Uterus (tissue), 2 donors: ENCODE data around the gene GOLIM4.

Experiments used
- CTCF ChIP-seq, 4 experiments: fragments of 200-600 bp in 2 of 4; fragments of 450-650 bp in 2 of 4; sonication (generic) in 2 of 4; IDR thresholded peaks; one replicate each; pipeline ENCODE4 v1.5.1; 2016 to 2019; ENCODE audit warnings: antibody characterized with exemption in 4 of 4, mild to moderate bottlenecking in 2 of 4, moderate library complexity in 1 of 4
- POLR2A ChIP-seq, 2 donors: fragments of 450-650 bp; IDR thresholded peaks; one replicate each; pipeline ENCODE4 v1.6.1; 2016; ENCODE audit warnings: antibody characterized with exemption in 2 of 2, mild to moderate bottlenecking in 1 of 2, moderate library complexity in 1 of 2

DNA sequence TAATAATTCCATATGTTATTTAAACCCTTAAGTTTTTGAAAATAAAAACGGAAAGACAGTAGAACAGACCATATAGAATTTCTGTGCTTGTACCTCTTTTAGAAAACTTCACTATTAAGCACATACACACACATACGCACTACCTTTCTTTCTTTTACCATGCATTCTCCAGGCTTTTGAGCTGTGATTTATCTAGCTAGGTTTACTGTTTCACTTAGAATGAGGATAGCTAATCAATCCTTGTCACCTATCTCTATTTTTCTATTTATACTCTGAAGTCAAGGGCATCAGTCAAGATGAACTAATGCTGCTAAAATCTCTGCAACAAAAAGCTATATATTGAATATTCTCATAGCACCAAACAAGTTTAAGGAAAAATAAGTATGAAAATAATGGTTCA, 43.2 kb downstream of the GOLIM4 start:
- no peak for TF ChIP-seq CTCF (IDR thresholded peaks at IDR 0.05)
- no peak for TF ChIP-seq POLR2A (IDR thresholded peaks at IDR 0.05)
